Stimulated activated CD8-positive, alpha-beta memory T cell treated with anti-CD3 and anti-CD28 coated beads, Interleukin-2, amount 100 ng/mL, for 48 hours (primary cell): ENCODE measurements around the gene ARL8B.
"Not testable (repeated sequence)": the region's sequence is repeated elsewhere in the genome, so short reads cannot be mapped to it uniquely, and the experiment has no call there.

Experiments
- DNase-seq, 2 donors: peaks; one replicate each; pipeline ENCODE4 v3.0.0-alpha.2; 2020; ENCODE audit warnings: low read depth in 2 of 2

ARL8B gene

DNA sequence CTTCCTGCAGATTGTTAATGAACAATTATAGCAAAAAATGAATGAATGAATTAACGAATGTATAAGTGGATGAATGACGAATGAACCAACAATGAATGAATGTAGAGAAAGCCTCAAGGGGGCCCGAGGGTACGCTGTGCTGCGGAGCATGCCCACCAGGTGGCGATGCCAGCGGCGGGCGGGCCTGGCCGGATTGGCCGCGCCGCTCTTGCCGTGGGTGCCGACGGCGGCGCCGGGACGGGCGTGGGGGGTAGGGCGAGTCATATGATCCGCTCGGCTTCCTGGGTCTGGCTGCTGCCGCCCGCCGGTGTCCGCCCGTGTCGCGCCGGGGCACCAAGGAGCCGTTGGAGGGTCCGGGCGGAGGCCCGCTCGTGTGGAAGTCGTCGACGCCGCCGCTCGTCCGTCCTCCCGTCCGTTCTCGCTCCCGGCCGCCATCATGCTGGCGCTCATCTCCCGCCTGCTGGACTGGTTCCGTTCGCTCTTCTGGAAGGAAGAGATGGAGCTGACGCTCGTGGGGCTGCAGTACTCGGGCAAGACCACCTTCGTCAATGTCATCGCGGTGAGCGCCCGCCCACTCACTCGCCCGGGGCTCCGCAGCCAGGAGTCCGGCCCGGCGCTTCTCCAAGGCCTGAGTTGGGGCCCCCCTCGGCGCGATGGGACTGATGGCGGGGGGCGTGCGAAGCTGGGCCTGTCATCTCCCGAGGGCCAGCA lies at the start of gene ARL8B:
TSS of gene ARL8B (plus strand) at position 263 of the 711 bp plus-strand sequence. CDS start at position 437, 174 bp downstream.
- DNase-seq: peak; percentile 91 to 92

DNA sequence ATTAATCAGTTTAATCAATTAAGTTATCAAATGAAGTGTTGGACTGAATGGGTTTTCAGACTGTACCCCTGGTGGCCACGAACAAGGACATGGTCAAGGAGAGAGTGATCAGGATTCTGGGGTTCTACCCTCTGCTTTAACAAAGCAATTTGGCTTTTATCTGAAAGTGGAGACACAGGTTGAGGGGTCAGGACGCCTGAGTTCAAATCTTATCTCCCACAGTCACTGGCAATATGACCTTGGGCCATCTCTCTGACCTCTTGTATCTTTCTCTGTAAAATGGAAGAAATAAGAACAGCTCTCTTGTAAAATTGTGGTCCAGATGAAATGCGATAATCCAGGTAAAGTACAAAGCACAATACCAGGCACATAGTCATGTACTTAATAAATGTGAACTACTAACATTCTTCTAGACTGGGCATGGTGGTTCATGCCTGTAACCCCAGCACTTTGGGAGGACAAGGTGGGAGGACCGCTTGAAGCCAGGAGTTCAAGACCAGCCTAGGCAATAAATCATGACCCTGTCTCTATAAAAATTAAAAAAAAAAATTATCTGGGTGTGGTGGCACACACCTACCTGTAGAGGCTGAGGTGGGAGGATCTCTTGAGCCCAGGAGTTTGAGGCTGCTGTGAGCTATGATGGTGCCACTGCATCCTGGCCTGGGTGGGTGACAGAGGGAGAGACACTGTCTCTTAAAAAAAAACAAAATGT lies 48.6 kb upstream of the ARL8B start:
- no peak for DNase-seq

DNA sequence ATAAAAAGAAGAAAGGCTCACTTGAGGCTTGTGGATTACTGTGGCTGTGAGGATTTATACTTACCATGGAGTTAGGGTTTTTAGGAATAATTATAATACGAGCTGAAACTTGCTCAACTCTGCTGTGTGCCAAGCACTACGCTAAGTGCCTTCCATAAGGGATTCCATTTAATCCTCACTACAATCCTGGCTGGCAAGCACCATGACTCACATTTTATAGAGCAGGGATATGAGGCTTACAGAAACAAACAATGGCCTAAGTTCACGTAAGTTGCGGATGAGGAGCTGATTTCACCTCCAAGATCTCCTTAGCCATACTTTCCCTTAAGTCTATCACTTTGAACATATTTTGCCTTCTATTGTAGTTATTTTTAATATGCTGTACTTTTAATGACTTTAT lies 43.9 kb upstream of the ARL8B start:
- no peak for DNase-seq

DNA sequence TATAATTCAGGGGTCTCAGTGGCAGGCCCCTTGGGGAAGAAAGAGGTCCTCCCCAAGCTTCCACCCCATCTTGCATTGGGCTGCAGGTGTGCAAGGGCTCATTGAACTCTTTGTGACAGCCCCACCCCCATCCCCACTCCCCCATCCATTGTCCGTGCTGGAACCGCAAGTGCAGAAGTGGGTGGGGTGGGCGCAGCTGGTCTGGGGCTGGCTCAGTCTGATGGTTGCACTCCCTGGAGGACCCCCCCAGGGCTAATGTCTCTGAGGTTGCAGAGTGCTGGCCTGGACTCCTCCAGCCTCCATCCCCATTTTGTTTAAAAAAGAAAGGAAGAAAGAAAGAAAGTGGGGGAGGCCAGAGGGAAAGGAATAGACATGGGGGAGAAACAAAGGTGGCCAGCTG lies 42.3 kb upstream of the ARL8B start:
- DNase-seq: no peak

DNA sequence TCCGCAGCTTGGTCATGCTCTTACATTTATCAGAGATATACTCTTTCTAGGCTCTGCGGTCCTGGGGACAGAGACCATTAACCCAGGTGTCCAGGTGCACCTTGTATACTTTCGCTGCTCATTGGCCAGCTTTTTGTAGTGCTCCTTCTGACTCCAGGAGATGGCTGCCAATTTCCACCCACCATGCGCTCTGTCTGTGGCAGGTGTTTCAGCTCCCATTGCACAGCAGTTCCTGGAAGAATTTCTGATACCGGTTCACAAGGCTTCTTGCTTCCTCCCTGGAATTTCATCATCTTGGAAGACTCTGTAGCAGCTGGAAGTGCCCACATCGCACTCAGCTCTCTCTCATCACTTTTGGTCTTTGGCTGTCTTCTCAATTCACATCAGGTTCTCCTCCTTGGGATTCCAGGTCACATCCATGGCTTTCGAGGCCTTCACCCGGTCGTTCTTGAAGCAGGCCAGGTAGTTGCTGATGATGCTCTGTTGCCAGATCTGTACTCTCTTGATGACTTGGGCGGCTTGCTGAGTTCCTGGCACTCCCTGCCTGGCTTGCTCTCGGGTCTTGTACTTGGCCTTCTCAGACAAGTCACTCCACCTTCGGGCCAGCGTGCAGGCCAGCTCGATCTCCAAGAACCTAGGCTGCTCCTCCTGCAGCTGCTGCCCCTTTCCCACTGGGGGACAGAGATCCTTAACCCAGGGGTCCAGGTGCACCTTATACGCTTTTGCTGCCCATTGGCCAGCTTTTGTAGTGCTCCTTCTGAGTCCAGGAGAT lies 41.1 kb upstream of the ARL8B start:
- DNase-seq: no peak

DNA sequence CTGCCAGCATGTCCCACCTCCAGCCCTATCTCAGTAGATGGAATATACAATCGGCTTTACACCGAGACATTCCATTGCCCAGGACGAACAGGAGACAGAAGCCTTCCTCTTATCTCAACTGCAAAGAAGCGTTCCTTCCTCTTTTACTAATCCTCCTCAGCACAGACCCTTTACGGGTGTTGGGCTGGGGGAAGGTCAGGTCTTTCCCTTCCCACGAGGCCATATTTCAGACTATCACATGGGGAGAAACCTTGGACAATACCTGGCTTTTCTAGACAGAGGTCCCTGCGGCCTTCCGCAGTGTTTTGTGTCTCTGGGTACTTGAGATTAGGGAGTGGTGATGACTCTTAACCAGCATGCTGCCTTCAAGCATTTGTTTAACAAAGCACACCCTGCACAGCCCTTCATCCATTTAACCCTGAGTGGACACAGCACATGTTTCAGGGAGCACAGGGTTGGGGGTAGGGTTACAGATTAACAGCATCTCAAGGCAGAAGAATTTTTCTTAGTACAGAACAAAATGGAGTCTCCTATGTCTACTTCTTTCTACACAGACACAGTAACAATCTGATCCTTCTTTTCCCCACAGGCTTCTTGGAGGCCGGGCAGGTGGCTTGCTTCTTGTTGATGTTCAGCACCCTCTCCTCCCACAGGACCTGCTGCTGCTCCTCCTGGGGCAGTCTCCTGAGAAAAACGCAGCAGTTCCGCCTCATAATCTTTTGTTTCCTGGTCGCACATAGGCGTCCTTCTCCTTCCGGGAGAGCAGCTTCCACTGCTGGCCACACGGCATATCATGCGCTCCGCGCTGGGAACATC lies 39.9 kb upstream of the ARL8B start:
- not testable (repeated sequence) for DNase-seq

DNA sequence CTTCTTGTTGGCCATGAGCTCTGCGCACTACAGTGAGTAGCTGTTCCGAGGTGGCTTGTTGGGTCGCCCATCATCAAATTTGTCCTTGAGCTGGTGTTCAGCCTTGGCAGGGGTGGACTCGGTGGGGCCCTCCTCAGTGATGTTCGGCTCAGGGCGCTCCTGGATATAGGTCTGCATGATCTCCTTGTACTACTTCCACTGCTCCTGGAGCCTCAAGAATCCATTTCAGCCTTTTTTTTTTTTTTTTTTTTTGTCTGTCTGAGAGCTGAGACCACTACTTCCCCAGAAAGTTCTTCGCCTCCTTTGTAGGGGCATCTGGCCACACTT lies 39.3 kb upstream of the ARL8B start:
- no peak for DNase-seq

DNA sequence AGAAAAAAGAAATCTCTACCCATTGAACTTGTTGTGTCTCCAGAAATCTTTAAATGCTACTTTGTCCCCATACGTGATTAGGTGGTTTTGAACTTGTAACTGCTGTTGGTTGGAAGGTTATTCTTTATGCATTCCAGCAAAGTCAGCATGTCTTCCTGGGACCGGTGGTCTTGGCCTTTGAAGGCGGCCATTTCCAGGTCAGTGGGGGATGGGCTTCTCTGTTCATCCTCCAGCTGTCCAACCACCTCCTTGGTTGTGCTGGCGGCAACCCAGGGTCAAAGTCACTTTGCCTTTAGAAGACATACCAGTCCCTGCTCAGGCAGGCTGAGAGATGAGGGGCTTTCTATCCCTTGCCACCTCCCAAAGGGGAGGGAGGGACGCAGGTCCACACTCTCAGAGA lies 37.9 kb upstream of the ARL8B start:
- DNase-seq: no peak

DNA sequence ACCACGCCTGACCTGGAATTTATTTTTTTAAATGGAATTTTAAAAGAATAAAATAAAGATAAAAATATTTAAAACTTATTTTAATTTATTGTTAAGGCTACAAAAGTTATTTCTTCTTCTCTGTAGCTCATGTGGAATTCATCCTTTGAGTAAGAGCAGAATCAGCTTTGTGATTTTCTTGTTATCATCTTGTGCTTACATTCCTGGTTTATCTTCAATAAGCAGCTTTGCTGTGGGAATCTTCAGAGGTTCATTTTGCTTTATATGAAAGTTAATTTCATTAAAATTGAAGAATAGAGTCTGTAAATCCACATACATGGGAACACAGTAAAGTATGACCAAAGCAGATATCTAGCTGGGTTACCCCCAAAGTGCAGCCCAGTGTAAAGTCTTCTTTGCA lies 35.4 kb upstream of the ARL8B start:
- DNase-seq: no peak

DNA sequence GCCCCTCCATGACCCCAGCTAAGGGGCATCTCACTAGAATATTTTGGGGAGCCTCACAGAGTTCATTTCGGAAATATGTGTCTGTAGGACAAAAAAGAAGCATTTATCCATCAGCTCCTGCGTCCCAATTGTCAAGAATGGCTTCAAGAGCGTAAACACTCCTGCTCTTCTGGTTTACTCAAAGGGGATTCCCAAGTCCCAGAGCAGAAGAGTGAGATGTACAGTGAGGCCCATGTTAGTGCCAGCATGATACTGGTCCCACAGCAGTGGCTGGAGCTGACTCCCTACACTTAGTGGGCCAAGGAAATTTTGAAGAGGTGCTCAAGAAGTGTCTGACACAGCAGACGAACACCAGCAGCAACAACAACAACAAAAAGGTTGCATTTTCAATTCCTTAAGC lies 34.9 kb upstream of the ARL8B start:
- no peak for DNase-seq

DNA sequence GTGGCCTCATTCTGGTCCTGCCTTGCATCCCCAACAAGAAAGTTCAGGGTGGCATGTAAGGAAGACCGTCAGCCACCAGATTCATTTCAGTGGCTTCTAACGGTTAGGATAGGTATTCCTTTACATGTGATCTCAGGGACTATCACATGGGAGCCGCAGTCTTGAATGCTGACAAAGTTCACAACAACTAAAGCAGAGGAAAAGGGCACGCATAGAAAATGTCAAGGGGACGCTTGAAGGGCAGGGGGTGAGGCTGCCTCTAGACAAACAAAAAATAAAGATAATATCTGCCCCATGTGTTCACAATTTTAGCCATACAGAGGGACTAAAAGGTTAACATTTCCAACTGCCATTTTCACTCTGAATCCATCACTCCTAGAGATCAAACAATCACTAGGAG lies 31.9 kb upstream of the ARL8B start:
- DNase-seq: no peak

DNA sequence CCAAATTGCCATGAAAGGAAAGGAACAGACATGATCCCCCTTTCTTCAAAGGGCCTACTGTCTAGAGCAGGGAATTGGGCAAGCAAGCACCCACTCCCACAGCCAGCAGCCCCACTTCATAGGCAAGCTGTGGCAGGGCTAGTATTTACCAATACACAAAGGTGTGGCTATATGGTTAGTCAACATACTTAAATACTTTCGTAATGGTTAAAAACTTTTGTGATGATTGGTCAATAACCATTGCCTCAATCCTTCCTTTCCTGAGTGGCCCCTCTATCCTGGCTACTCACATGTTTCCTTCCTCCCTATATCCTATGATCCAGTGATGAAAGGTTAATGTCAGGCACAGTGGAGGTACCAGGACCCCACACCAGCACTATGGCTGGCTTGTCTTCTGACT lies 30.1 kb upstream of the ARL8B start:
- no peak for DNase-seq

DNA sequence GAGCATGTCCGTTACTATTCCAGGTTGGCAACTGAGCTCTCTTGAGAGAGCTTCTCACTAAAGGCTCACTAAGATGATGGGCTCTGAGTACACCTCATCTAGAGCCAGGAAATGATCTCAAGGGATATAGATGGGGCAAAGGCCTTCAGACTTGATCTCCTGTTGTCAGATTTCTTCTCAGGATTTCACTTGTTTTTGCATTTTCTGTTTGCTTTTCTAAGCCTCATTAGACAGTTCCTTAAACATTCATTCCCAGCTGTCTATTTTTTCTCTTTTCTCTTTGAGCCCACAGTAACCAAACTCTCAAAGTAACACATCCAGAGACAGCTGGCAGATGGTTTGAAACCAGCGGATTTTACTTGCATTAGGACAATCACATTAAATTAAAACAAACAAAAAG lies 28.4 kb upstream of the ARL8B start:
- DNase-seq: no peak

DNA sequence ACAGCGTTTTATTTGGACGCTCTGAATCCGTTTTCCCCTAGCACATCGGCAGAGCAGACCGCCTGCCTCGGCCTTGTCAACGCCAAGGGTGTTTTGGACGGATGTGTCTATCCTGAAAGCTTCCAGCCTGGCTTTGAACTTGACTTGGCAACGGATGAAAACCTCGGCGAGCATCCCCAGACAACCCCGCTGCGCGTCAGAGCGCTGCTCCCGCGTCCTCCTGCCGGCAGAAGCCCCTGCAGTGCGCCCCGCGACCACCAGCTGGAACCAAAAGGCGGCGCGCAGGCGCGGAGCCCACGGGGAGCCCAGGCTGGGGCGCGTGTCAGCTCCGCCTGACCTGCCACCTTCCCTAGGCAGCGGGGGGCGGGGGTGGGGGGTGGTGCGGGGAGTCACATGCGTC lies 26.2 kb upstream of the ARL8B start:
- peak in 1 of 2 donors; percentile 14 for DNase-seq

DNA sequence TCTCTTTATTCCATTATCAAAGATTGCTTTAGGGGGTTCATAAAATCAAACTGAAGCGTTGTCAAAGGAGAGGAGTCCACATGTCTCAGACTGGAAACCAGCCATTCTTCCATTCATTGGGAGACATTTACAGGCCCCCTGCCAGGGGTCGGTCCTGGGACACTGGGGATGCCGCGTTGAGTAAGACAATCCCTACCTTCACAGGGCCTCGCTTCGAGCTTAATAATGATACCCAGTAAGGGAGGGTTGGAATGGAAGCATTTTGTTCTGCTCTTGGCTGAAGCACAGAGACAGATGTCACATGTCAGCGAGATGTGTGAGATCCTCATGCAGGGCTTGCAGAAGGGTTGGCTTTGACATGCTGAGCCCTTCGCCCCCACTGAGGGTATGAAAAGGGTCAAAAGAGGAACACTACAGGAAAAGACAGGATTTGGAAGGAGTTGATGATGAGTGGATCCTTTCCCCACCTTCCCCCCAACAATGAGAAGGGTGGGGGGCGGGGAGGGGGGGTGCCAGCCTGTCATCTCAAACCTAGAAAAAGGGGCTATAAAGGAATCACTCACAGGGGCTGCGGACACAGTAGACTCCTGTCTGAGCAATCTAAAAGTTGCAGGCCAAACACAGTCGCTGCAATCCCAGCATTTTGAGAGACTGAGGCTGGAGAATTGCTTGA lies 25.6 kb upstream of the ARL8B start:
- DNase-seq: no peak

DNA sequence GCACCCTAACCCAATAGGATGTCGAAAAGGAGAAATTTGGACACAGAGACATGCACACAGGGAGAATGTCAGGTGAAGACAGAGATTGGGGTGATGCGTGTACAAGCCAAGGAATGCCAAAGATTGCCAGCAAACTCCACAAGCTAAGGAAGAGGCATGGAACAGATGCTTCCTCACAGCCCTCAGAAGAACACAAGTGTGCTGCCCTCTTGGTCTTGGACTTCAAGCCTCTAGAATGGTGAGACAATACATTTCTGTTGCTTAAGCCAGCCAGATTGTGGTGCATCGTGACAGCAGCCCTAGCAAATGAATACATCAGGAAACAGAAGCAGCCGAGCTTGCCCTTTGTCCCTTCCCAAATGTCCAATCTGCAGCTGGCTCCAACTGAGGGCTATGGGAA lies 23.7 kb upstream of the ARL8B start:
- DNase-seq: no peak

DNA sequence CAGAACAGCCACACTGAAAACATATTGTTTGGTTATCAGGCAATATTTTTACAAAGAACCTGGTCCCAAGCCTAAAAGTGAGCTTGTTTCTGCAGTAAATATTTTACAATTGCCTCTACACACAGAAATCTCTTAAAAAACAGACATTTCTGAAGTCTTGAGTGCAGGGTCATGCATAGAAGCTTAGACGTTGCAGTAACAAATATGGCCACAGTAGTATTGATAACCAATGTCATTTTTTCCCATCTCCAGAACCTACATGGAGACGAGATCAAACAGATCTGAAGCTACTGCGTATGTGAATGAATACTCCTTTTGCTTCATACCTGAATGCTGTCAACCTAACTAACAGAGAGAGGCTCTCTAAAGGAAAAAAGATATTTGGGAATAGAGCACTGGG lies 19.6 kb upstream of the ARL8B start:
- no peak for DNase-seq

DNA sequence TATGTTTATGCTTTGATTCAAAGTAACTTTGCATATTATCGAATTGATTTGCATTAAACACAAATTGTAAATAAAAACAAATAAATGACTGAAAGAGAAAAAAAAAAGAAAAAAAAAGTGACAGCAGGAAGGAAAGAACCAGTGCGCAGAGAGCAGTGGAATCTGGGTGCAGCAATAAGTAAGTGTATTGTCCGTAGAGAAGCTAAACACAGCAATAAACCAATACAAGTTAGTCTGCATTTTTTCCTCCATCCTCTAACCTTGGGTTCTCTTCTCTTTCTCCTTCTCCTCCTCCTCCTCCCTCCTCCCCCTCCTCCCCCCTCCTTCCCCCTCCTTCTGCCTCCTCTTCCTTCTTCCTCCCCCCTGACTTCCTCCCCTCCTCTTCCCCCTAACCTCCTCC lies 18.3 kb upstream of the ARL8B start:
- no peak for DNase-seq

DNA sequence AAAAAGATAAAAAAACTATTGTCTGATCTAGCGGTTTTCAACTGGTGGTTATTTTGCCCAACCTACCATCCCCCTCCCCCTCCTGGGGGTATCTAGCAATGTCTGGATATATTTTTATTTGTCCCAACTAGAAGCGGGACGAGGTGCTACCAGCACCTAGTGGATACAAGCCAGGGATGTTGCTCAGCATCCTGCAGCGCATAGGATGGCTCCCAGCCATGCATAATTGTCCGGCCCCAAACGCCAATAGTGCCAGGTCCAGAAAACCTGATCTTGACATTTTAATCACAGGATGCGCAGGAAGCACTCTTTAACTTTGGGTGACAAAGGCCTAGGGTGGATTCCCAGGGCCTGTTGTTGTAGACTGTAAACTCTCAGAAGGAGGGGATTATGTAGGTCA lies 17.0 kb upstream of the ARL8B start:
- DNase-seq: no peak

DNA sequence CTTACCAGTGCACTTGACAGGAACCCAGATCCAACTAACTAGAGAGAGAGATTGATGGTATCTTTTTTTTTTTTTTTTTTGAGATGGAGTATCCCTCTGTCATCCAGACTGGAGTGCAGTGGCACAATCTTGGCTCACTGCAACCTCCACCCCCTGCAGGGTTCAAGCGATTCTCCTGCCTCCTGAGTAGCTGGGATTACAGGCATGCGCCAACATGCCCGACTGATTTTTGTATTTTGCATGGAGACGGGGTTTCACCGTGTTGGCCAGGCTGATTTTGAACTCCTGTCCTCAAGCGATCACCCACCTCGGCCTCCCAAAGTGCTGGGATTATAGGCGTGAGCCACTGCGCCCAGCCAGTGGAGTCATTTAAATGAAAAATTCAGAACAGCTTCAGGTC lies 15.7 kb upstream of the ARL8B start:
- not testable (repeated sequence) for DNase-seq

DNA sequence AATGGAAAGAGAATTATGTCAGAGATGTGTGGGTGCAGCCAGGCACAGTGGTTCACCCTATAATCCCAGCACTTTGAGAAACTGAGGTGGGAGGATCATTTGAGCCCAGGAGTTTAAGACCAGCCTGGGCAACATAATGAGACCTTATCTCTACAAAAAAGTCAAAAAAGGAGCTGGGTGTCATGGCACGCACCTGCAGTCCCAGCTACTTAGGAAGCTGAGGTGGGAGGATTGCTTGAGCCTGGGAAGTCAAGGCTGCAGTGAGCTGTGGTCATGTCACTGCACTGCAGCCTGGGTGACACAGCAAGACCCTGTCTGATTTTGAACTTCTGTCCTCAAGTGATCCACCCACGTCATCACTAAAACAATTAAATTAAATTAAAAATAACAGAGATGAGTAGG lies 15.2 kb upstream of the ARL8B start:
- not testable (repeated sequence) for DNase-seq

DNA sequence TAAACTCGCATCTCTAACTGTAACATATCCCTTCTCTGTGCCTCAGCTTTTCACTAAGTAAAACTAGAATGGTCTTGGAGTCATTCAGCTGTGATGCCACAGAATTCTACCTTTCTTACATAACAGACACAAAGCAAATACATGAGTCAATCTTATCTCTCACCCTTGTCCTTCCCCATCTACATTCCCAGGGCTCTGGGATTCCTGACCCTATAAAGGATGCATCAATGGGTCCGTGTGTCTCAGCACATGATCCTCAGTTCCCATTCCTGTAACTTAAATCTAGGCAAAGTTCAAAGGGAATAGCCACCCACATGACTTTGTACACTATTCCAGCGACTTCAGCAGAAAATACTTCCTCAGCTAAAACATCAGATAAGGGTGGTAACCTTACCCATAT lies 11.8 kb upstream of the ARL8B start:
- DNase-seq: no peak
